UCSD-AML1 (cell line): Measurements from ENCODE around the gene LRRC42.
"Not testable (repeated sequence)": the region's sequence is repeated elsewhere in the genome, so short reads cannot be mapped to it uniquely, and the experiment has no call there.

Source experiments
- DNase-seq: peaks from one replicate; lab custom pipeline; 2025; ENCODE audit not compliant: unreplicated experiment; lab: John Stamatoyannopoulos, UW

The LRRC42 gene

DNA sequence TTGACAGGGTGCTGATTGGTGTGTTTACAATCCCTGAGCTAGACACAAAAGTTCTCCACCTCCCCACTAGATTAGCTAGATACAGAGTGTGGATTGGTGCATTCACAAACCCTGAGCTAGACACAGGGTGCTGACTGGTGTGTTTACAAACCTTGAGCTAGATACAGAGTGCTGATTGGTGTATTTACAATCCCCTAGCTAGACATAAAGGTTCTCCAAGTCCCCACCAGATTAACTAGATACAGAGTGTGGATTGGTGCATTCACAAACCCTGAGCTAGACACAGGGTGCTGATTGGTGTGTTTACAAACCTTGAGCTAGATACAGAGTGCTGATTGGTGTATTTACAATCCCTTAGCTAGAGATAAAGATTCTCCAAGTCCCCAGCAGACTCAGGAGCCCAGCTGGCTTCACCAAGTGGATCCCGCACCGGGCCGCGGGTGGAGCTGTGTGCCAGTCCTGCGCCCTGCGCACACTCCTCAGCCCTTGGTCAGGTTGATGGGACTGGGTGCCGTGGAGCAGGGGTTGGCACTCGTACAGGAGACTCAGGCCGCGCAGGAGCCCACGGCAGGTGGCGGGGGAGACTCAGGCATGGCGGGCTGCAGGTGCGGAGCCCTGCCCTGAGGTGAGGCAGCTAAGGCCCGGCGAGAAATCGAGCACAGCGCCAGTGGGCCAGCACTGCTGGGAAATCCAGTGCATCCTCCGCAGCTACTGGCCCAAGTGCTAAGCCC lies 57.8 kb downstream of the LRRC42 start:
- DNase-seq, result not testable (repeated sequence)

DNA sequence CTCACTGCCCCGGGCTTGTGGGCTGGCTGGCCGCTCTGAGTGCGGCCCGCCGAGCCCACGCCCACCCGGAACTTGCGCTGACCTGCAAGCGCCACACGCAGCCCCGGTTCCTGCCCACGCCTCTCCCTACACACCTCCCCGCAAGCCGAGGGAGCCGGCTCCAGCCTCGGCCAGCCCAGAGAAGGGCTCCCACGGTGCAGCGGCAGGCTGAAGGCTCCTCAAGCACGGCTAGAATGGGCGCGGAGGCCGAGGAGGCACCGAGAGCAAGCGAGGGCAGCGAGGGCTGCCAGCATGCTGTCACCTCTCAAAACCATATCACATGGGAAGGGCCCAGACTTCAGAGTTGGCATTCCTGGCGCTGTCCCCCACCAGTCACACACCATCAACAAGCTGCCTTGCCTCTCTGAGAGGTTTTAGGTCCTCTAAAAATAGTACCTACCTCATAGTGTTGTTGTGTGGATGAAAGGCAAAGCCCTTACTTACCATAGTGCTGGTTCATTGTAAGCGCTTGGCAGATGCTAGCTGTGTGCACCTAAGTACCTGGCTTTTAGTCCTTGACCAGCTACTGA lies 58.4 kb downstream of the LRRC42 start:
- DNase-seq, result no peak

DNA sequence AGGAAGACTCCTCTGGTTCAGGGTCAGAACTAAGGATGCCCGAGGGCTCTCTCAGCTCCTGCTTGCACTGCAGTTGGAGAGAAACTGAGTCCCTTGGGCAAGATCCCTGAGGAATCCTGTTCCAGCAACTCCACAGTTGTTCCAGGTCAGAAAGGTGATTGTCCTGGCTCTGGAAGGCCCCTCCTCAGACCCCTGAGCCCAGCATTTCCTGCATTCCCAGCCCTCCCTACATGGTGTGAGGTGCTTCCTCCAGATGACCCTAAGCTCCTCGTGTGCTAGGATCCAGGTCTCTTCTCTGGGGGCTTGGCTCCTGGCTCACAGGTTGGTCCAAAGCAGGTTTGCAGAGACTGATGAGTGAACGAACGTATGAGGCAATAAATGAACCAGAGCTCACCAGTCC lies 60.4 kb downstream of the LRRC42 start:
- no peak for DNase-seq

DNA sequence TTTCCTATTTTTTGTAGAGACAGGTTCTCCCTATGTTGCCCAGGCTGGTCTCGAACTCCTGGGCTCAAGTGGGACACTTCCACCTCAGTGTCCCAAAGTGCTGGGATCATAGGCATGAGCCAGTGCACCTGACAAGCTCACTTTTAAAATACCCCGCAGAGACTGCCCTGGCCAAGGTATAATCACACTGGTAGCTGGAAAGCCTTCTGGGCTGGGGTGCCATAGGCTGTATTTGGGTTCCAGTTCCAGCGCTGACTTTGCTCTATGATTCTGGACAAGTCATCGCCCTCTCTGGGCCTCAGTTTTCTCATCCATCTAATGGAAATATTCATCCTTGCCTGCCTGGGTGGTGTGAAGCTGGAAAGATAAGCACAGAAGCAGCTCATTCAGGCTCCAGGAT lies 61.5 kb downstream of the LRRC42 start:
- DNase-seq, result no peak

DNA sequence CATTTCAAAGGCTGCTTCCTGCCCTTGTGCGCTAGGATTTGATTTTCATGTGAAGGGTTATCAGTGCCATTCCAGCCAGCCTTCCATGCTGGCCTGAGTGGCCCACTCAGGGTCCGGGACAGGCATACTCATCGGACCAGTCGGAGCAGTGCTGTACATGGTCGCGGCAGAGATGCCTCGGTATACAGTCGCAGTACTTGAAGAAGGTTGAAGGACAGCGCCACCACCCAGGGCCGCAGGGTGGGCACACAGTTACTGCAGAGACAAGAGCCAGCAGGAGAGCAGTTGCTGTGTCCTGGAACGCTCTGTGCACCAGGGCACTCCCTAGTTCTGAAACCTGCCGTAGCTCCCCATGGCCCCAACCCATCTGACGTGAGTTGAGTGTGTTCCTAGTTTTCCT lies 62.7 kb downstream of the LRRC42 start:
- DNase-seq, result no peak

DNA sequence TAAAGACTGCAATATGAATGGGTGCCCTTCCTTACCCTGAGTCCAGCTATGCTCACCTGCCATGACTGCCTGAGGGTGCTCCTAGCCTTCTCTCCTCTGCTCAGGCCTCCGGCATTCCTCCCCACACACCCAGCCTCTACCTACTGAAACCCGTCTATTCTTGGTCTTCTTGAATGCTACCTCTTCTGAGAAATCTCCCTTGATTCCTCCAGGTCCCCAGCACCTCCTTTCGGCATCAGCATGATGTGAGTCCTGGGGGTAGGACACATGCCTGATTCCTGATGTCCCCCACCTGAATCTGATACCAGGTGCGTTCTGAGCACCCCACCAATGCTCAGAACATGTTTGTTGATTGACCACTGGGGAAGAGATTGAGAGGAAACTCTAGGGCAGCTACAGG lies 63.3 kb downstream of the LRRC42 start:
- DNase-seq, result no peak

DNA sequence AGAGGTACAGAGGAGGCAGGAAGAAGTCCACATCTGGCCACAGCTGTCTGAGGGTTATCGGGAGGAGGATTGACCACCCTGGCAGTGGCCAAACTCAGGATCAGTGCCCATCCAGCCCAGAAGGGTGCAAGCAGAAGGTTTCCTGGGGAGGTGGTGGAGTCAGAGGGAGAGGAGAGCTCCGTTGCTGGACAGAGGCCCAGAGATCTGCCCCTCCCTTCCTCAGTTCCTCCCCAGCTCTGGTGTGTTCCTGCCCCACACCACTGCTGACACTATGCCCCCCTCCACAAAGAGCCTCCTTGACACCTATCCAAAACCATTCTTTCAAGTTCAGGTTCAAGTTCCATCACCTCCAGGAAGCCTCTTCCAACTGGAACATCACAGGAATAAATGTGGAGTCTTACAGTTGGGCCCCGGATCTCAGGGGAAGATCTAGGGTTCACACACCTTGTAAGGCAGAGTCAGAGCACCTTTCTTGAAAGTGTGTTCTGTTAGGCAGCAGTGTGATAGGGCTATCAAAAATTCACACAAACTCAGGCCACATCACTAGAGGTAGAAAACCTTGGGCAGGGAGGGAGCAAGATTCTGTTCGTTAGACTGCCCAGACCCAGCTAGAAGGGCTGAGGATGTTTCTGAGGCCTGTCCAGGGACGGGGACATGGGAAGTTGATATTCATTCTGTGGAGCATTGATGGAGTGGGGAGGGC lies 64.4 kb downstream of the LRRC42 start:
- no peak for DNase-seq

DNA sequence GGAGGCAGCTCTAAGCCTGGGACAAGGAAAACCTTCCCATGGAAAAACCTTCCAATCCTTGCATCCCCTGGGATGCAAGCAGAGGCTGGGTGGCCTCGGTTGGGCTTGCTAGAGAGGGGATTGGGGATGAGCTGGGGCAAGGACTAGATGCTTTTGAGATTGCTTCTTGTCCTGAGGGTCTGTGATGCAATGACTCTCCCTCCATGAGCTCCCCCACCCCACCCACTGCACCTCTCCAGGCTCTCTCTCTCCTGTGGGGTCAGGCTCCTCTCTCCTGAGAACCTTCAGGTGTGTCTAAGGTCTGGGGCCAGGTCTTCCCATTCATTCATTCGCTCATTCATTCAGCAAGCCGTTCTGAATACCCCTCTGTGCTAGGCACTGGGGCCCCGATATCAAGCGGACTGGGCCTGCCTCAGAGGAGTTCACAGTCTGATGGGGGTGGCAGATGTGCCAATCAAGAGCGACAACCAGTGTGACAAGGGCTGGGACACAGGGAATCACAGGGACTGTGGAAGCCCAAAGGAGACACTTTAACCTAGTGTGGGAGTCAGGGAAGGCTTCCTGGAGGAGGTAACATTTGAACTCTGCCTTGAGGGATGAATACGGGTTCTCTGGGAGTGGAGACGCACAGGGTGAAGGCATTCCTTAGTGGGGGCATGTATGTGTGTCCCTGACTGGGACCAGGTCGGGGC lies 65.3 kb downstream of the LRRC42 start:
- DNase-seq, result no peak

DNA sequence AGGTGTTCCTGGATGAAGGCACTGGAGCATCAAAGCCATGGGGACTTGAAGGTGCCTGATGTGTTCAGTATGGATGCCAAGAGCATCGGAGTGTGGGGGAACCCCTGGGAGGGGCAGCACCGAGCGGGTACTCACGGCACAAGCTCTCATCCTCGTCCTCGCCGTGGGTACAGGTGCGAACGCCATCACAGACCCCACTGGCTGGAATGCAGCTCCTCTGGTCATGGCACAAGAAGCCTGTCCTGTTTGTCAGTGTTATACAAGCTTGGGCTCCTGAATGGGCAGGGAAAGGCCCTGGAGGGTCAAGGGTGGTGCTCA lies 65.8 kb downstream of the LRRC42 start:
- no peak for DNase-seq

DNA sequence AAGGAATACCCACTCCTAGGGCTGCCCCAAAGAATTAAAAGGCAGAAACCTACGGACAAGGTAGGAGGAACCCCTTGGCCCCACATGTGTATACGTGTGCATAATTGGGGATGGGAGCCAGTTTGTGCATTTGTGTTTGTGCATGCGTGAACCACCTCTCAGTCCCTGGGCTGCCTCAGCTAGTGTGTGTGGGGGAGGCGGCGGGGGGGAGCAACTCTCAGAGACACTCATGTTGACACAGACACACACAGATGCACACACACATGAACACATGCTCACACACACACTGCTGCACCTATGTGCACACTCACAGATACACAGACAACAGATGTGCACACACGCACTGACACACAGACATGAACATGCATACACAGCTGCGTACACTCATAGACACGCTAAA lies 66.7 kb downstream of the LRRC42 start:
- DNase-seq, result no peak

DNA sequence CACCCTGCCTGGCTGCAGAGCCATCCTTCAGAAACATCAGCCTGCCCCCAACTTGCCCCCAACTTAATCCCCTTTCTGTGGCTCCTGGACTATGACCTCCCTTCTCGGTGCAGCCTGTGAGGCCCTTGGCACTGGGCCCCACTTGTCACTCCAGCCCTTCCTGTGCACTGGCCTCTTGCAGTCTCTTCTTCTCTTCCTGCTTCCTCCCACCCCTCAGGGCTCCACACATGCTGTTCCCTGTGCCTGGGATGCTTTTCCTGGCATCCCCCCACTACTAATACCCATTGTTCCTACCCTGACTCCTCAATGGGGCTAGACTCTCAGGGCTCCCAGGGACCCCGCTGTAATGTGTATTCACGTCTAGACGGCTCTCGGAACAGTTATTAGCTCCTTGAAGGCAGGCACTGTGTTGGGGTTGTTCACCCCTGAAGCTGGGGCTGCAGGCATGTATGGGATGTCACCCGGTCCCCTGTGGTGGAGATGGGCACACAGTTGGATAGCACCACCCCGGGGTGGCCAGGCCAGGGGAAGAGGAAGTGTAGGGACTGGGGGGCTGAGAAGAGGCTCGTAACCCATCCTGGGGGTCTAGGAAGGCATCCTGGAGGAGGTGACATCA lies 67.4 kb downstream of the LRRC42 start:
- no peak for DNase-seq

DNA sequence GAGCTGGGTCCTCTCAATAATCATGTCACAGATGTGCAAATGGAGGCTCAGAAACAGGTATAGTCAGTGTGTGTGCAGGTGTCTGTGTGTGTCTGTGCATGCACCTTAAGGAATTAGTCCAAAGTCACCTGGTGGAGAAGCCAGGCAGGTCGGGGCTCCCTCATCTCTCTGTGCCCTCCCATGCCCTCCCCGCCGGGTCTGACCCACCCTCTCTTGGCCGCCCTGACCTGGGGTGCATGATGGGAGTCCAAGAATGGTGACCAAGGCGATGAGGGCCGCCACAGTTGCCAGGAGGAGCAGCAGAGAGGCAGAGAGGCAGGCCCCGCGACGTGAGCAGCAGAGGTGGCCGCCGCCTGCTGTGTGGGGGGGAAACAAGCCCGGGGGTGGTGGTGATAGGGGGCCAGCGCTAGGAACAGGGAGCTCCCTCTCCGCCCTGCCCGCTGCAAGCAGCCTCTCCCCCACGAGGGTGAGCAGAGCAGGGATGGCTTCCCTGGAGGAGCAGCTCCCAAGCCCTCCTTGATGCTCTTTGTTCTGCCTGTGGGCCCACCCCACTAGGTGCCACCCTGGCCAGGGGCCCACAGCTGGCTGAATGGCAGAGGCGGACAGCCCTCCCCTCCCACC lies 68.0 kb downstream of the LRRC42 start:
- no peak for DNase-seq

DNA sequence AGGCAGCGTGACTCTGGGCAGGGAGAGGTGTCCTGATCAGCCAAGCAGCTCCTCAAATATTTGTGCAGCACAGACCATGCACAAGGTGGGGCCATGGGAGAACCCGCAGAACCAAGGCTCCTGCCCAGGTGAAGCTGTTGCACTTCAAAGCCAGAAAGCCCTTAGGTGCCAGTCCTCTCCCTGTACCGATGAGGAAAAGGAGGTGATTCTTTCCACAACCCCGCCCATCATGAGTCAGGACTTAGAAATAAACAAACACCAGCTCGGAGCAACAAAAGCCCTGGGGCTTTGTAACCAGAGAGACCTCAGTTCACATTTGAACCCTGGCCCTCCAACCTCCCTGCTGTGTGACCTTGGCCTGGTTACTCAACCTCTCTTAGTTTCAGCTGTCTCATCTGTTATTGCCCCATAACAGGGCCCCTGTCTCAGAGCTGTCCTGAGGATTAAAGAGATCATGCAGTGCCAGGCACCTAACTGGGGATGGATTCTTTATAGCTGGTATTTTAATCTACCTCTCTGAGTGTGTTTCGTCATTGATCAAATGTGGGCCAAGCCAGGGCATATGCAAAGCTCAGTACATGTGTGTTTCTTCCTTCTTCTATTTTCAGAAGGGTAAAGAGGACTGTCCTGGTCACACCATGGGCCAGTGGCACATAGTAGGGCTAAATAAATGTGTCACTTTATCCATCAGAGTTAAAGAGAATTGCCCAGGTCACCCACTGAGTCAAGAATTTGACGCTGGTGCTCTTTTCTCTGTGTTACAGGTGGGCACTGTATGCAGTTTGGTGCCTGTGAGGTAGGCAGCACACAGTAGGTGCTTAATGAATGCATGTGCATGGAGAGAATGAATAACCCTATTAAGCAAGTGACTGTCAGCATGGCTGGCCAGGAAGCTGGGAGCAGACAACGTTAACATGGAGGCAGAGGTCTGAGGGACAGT lies 70.5 kb downstream of the LRRC42 start:
- DNase-seq, result no peak
